Tibial nerve (tissue), 4 donors: Measurements from ENCODE around the gene ZNF587B. TPM values are rescaled to one million over a fixed set of nuclear protein-coding genes. Genes with fewer than 3 reads are reported as not detected.

ENCODE experiments used
- DNase-seq, 2 donors: peaks; one replicate each; pipeline ENCODE4 v3.0.0-alpha.2; 2019; ENCODE audit warnings: low spot score in 2 of 2
- H3K27ac ChIP-seq, 4 donors: fragments of 200-600 bp; sonication (generic) in 3 of 4; one replicate each; pipeline ENCODE4 v1.5.1; 2017 to 2019; ENCODE audit warnings: mild to moderate bottlenecking in 1 of 4
- H3K27me3 ChIP-seq, 2 donors: fragments of 200-600 bp; sonication (generic) in 1 of 2; one replicate each; pipeline versions ENCODE4 v1.5.1 to v1.6.0; 2017 to 2019
- H3K36me3 ChIP-seq, 3 donors: fragments of 200-600 bp; sonication (generic); one replicate each; pipeline ENCODE4 v1.5.1; 2018 to 2019
- H3K4me1 ChIP-seq, 4 donors: fragments of 200-600 bp; sonication (generic) in 3 of 4; one replicate each; pipeline ENCODE4 v1.5.1; 2017 to 2019
- H3K4me3 ChIP-seq, 4 donors: fragments of 200-600 bp; sonication (generic) in 3 of 4; one replicate each; pipeline ENCODE4 v1.5.1; 2017 to 2019; ENCODE audit warnings: mild to moderate bottlenecking in 1 of 4, moderate library complexity in 1 of 4
- H3K9me3 ChIP-seq, 4 donors: fragments of 200-600 bp; sonication (generic) in 3 of 4; one replicate each; pipeline ENCODE4 v1.5.1; 2017 to 2019
- EP300 ChIP-seq, 2 donors: sonication (generic); formaldehyde crosslinking; IDR thresholded peaks; one replicate each; pipeline ENCODE4 v1.6.1; 2017; ENCODE audit warnings: antibody characterized with exemption in 2 of 2, mild to moderate bottlenecking in 1 of 2
- POLR2A ChIP-seq, 2 donors: fragments of 450-650 bp; IDR thresholded peaks; one replicate each; pipeline ENCODE4 v1.6.1; 2017; ENCODE audit warnings: antibody characterized with exemption in 2 of 2, mild to moderate bottlenecking in 2 of 2, moderate library complexity in 2 of 2
- WGBS, 2 donors: methylation state at CpG; one replicate each; pipeline ENCODE4 v1.1.5; 2018; 5-methylcytosine and 5-hydroxymethylcytosine counted together
- total RNA-seq, 4 donors: library from RNA; depleted of rRNA; stranded (reverse); fragments of >200 nt; gene quantifications; one replicate each; pipeline ENCODE4 v1.1.0, GENCODE V29; 2016
- TF ChIP-seq, protein P1 (sequence below), 5 experiments: fragments of 200-600 bp in 3 of 5; fragments of 450-650 bp in 2 of 5; sonication (generic) in 3 of 5; IDR thresholded peaks; one replicate each; pipeline ENCODE4 v1.5.1; 2016 to 2019; ENCODE audit warnings: antibody characterized with exemption in 5 of 5, mild to moderate bottlenecking in 3 of 5, moderate library complexity in 2 of 5

Gene ZNF587B
- total RNA-seq, 4 donors from 2014 or later, result 8.5 to 14.9 (median 10.1) TPM

DNA sequence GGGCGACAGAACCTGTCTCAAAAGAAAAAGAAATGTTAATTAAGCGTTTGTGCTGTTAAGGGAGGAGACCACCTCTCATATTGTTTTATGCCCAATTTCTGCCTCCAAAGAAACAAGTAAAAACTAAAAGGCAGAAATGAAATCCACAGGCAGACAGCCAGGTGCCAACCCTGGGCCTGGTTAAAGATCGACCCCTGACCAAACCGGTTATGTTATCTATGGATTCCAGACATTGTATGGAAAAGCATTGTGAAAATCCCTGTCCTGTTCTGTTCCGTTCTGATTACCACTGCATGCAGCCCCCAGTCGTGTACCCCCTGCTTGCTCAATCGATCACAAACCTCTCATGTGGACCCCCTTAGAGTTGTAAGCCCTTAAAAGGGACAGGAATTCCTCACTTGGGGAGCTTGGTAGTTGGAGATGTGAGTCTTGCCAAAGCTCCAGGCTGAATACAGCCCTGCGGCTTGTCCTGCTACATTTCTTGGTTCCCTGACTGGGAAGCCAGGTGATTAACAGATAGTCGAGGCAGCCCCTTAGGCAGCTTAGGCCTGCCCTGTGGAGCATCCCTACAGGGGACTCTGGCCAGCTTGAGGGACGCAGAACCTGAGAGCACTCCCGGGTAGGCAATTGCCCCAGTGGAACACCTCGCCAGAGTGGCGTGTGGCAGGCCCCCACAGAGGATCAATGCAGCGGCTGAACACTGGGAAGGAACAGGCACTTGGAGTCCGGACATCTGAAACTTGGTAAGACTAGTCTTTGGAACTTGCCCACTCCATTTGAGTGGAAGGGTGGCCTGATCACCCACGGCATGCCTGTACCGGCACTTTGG is 14.6 kb upstream of the ZNF587B start:
- Histone ChIP-seq H3K36me3 (peaks cover 0 to 27% (median 0%) of the 10 kb centered on the region in 3 donors), H3K4me1 (peaks cover 0 to 34% (median 10%) of the 10 kb centered on the region in 4 donors), H3K9me3 (peaks cover 0 to under 1% (median 0%) of the 10 kb centered on the region in 4 donors), H3K27ac (peak overlapping the region in 2 of 4 donors; percentile 80 to 82), H3K27me3 (no peaks in the 10 kb centered on the region), H3K4me3 (peak overlapping the region; percentile 62 to 84 (median 72))
- DNase-seq, result no peak
- WGBS, 2 donors, result 90 to 92% methylated on average over 17 of the region's 17 CpGs
- TF ChIP-seq EP300 (IDR thresholded peaks at IDR 0.05) (no peak), POLR2A (IDR thresholded peaks at IDR 0.05) (no peak)
- TF ChIP-seq, protein P1, sequence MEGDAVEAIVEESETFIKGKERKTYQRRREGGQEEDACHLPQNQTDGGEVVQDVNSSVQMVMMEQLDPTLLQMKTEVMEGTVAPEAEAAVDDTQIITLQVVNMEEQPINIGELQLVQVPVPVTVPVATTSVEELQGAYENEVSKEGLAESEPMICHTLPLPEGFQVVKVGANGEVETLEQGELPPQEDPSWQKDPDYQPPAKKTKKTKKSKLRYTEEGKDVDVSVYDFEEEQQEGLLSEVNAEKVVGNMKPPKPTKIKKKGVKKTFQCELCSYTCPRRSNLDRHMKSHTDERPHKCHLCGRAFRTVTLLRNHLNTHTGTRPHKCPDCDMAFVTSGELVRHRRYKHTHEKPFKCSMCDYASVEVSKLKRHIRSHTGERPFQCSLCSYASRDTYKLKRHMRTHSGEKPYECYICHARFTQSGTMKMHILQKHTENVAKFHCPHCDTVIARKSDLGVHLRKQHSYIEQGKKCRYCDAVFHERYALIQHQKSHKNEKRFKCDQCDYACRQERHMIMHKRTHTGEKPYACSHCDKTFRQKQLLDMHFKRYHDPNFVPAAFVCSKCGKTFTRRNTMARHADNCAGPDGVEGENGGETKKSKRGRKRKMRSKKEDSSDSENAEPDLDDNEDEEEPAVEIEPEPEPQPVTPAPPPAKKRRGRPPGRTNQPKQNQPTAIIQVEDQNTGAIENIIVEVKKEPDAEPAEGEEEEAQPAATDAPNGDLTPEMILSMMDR (IDR thresholded peaks at IDR 0.05), result no peak

- Histone ChIP-seq H3K27me3 (no peaks in the 10 kb centered on the region), H3K9me3 (no peaks in the 10 kb centered on the region), H3K4me3 (no peak overlapping the region), H3K27ac (no peak overlapping the region), H3K4me1 (peaks cover 0 to 41% (median 14%) of the 10 kb centered on the region in 4 donors), H3K36me3 (peaks cover 0 to 16% (median 0%) of the 10 kb centered on the region in 3 donors)
- no peak for TF ChIP-seq POLR2A (IDR thresholded peaks at IDR 0.05)
- TF ChIP-seq EP300 (IDR thresholded peaks at IDR 0.05), result no peak
- TF ChIP-seq, protein P1 (IDR thresholded peaks at IDR 0.05), result no peak
- WGBS, 2 donors, result 79 to 85% methylated on average over 7 of the region's 7 CpGs
- no peak for DNase-seq
Observed at GRCh38 chr19:57816652-57817051, 13.4 kb upstream of the ZNF587B start.

GRCh38 chr19:57817976-57818375 is 12.1 kb upstream of the ZNF587B start:
- H3K4me1 ChIP-seq, result peaks cover 0 to 32% (median 14%) of the 10 kb centered on the region in 4 donors

DNA sequence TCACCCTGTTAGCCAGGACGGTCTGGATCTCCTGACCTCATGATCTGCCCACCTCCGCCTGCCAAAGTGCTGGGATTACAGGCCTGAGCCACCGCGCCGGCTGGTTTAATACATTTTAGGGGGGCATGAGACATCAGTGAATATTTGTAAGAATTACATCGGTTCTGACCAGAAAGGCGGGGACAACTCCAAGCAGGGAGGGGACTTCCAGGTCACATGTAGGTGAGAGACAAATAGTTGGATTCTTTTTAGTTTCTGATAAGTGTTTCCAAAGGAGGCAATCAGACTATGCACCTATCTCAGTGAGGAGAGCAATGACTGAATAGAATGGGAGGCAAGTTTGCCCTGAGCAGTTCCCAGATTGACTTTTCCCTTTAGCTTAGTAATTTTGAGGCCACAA is 11.7 kb upstream of the ZNF587B start:
- no peak overlapping the region for H3K4me3 ChIP-seq
- H3K36me3 ChIP-seq, result peaks cover 0 to 19% (median 0%) of the 10 kb centered on the region in 3 donors
- peaks cover 0 to 32% (median 14%) of the 10 kb centered on the region in 4 donors for H3K4me1 ChIP-seq
- 88 to 94% methylated on average over 7 of the region's 7 CpGs for WGBS, 2 donors
- no peak for DNase-seq
- H3K27me3 ChIP-seq, result no peaks in the 10 kb centered on the region
- peaks cover 0 to 10% (median 0%) of the 10 kb centered on the region in 4 donors for H3K9me3 ChIP-seq
- H3K27ac ChIP-seq, result no peak overlapping the region
- TF ChIP-seq, protein P1 (IDR thresholded peaks at IDR 0.05), result no peak
- TF ChIP-seq POLR2A (IDR thresholded peaks at IDR 0.05) (no peak), EP300 (IDR thresholded peaks at IDR 0.05) (no peak)

More at GRCh38 chr19:57817976-57818375, 12.1 kb upstream of the ZNF587B start:
- TF ChIP-seq, protein P1 (IDR thresholded peaks at IDR 0.05), result no peak
- TF ChIP-seq POLR2A (IDR thresholded peaks at IDR 0.05) (no peak), EP300 (IDR thresholded peaks at IDR 0.05) (no peak)
- DNase-seq, result no peak
- no peaks in the 10 kb centered on the region for H3K27me3 ChIP-seq
- H3K9me3 ChIP-seq, result peaks cover 0 to 7% (median 0%) of the 10 kb centered on the region in 4 donors
- 94 to 97% methylated on average over 14 of the region's 14 CpGs for whole genome bisulfite sequencing, 2 donors
- H3K36me3 ChIP-seq, result peaks cover 0 to 16% (median 0%) of the 10 kb centered on the region in 3 donors
- no peak overlapping the region for H3K27ac ChIP-seq
- H3K4me3 ChIP-seq, result no peak overlapping the region
